ENCODE data around the gene ADK. TPM values are rescaled to one million over a fixed set of nuclear protein-coding genes. Genes with fewer than 3 reads are reported as not detected.

Gene ADK
- polyA plus RNA-seq, 1 donor (not counting 4 experiments of a cell fraction or from before 2014, with no cell fraction given) = 139 TPM

- Histone ChIP-seq H3K4me3 (ENCODE audit: control insufficient read depth in 2 of 3, extremely low read depth in 1 of 3, insufficient read depth in 2 of 3, low read depth in 1 of 3, low read length in 3 of 3) (peak overlapping the region in 1 of 3 experiments; percentile 13), H3K79me2 (ENCODE audit: control insufficient read depth, insufficient read depth, low read length) (peaks cover 45% of the 10 kb centered on the region), H3K9me1 (ENCODE audit: control insufficient read depth, extremely low read depth, insufficient read depth, low read length) (no peaks in the 10 kb centered on the region), H3K9me3 (ENCODE audit: control insufficient read depth, low read depth, low read length) (peaks cover 2% of the 10 kb centered on the region), H3K27ac (ENCODE audit: control insufficient read depth, insufficient read depth, low read length) (peak overlapping the region; percentile 53), H3K36me3 (ENCODE audit: control insufficient read depth in 2 of 2, extremely low read depth in 1 of 2, insufficient read depth in 2 of 2, low read length in 2 of 2) (no peaks in the 10 kb centered on the region), H3K27me3 (ENCODE audit: control insufficient read depth, extremely low read depth, insufficient read depth, low read length) (no peaks in the 10 kb centered on the region), H3K4me1 (ENCODE audit: control insufficient read depth, extremely low read depth, insufficient read depth, low read length) (peaks cover 56% of the 10 kb centered on the region), H2AFZ (ENCODE audit: control insufficient read depth, low read length) (no peak overlapping the region), H3K4me2 (ENCODE audit: control insufficient read depth, extremely low read depth, insufficient read depth, low read depth, low read length) (peak overlapping the region; percentile 63), H4K20me1 (ENCODE audit: control insufficient read depth, extremely low read depth, insufficient read depth, low read length) (no peaks in the 10 kb centered on the region), H3K9ac (ENCODE audit: control insufficient read depth, extremely low read depth, insufficient read depth, low read length) (no peak overlapping the region)
- FAIRE-seq (no peak), DNase-seq (ENCODE audit: low read depth, low spot score) (no peak)
- dilution Hi-C loops (cut with MboI; ENCODE audit: extremely low pct_ligation_motif_present, low sequenced_read_pairs) = no loop called here
- no peak for TF ChIP-seq EZH2 (IDR thresholded peaks at IDR 0.05; ENCODE audit: low read length)
- no peak for TF ChIP-seq CTCF (optimal IDR thresholded peaks at IDR 0.05 in 1 of 3, IDR thresholded peaks at IDR 0.05 in 1 of 3, conservative IDR thresholded peaks at IDR 0.05 in 1 of 3; ENCODE audit: extremely low read depth in 1 of 3, insufficient read depth in 2 of 3, low read length in 3 of 3)
Measured at GRCh38 chr10:74289951-74290350, 138.9 kb downstream of the ADK start.

- Histone ChIP-seq H4K20me1 (ENCODE audit: control insufficient read depth, extremely low read depth, insufficient read depth, low read length) (no peaks in the 10 kb centered on the region), H3K9me3 (ENCODE audit: control insufficient read depth, low read depth, low read length) (no peaks in the 10 kb centered on the region), H3K9me1 (ENCODE audit: control insufficient read depth, extremely low read depth, insufficient read depth, low read length) (no peaks in the 10 kb centered on the region), H2AFZ (ENCODE audit: control insufficient read depth, low read length) (no peak overlapping the region), H3K27me3 (ENCODE audit: control insufficient read depth, extremely low read depth, insufficient read depth, low read length) (no peaks in the 10 kb centered on the region), H3K79me2 (ENCODE audit: control insufficient read depth, insufficient read depth, low read length) (peaks cover 46% of the 10 kb centered on the region), H3K27ac (ENCODE audit: control insufficient read depth, insufficient read depth, low read length) (peak overlapping the region; percentile 38), H3K4me1 (ENCODE audit: control insufficient read depth, extremely low read depth, insufficient read depth, low read length) (peaks cover 56% of the 10 kb centered on the region), H3K4me3 (ENCODE audit: control insufficient read depth in 2 of 3, extremely low read depth in 1 of 3, insufficient read depth in 2 of 3, low read depth in 1 of 3, low read length in 3 of 3) (no peak overlapping the region), H3K36me3 (ENCODE audit: control insufficient read depth in 2 of 2, extremely low read depth in 1 of 2, insufficient read depth in 2 of 2, low read length in 2 of 2) (no peaks in the 10 kb centered on the region), H3K4me2 (ENCODE audit: control insufficient read depth, extremely low read depth, insufficient read depth, low read depth, low read length) (peak overlapping the region; percentile 63), H3K9ac (ENCODE audit: control insufficient read depth, extremely low read depth, insufficient read depth, low read length) (no peak overlapping the region)
- dilution Hi-C loops (cut with MboI; ENCODE audit: extremely low pct_ligation_motif_present, low sequenced_read_pairs) = no loop called here
- DNase-seq (ENCODE audit: low read depth, low spot score) = no peak
- FAIRE-seq = no peak
- TF ChIP-seq CTCF (optimal IDR thresholded peaks at IDR 0.05 in 1 of 3, IDR thresholded peaks at IDR 0.05 in 1 of 3, conservative IDR thresholded peaks at IDR 0.05 in 1 of 3; ENCODE audit: extremely low read depth in 1 of 3, insufficient read depth in 2 of 3, low read length in 3 of 3) = no peak
- TF ChIP-seq EZH2 (IDR thresholded peaks at IDR 0.05; ENCODE audit: low read length) = no peak
Measured at GRCh38 chr10:74290708-74291107, 139.7 kb downstream of the ADK start.
